Tibial artery (tissue), 4 donors: Measurements from ENCODE around the gene BUD23.

Source experiments
- DNase-seq, 2 donors: peaks; one replicate each; pipeline ENCODE4 v3.0.0-alpha.2; 2019
- H3K27ac ChIP-seq, 2 donors: fragments of 200-600 bp; sonication (generic) in 1 of 2; 1 replicate in 1 of 2; 2 replicates in 1 of 2; pipeline ENCODE4 v1.5.1; 2018 to 2019; ENCODE audit warnings: mild to moderate bottlenecking in 1 of 2
- H3K27me3 ChIP-seq, 2 donors: fragments of 200-600 bp; sonication (generic) in 1 of 2; one replicate each; pipeline versions ENCODE4 v1.5.1 to v1.6.0; 2016 to 2019
- H3K36me3 ChIP-seq, 3 donors: fragments of 200-600 bp; sonication (generic) in 2 of 3; one replicate each; pipeline ENCODE4 v1.5.1; 2016 to 2019; ENCODE audit warnings: mild to moderate bottlenecking in 2 of 3
- H3K4me1 ChIP-seq, 4 donors: fragments of 200-600 bp; sonication (generic) in 2 of 4; 1 replicate in 3 of 4; 2 replicates in 1 of 4; pipeline ENCODE4 v1.5.1; 2016 to 2019
- H3K4me3 ChIP-seq, 2 donors: fragments of 200-600 bp; sonication (generic) in 1 of 2; 1 replicate in 1 of 2; 2 replicates in 1 of 2; pipeline ENCODE4 v1.5.1; 2018 to 2019; ENCODE audit warnings: mild to moderate bottlenecking in 2 of 2
- H3K9me3 ChIP-seq, 3 donors: fragments of 200-600 bp; sonication (generic) in 1 of 3; one replicate each; pipeline ENCODE4 v1.5.1; 2016 to 2019
- intact Hi-C: fragments of 100-400 bp; cut with DNase I; formaldehyde crosslinking; loops from one replicate; pipeline ENCODE4 v1.15.0; 2023; ENCODE audit warnings: low total_unique reads
- TF ChIP-seq, protein P1 (sequence below), 2 experiments: fragments of 200-600 bp in 1 of 2; fragments of 450-650 bp in 1 of 2; IDR thresholded peaks; one replicate each; pipeline ENCODE4 v1.5.1; 2017 to 2019; ENCODE audit warnings: antibody characterized with exemption in 2 of 2, mild to moderate bottlenecking in 1 of 2, moderate library complexity in 1 of 2

Gene BUD23

DNA sequence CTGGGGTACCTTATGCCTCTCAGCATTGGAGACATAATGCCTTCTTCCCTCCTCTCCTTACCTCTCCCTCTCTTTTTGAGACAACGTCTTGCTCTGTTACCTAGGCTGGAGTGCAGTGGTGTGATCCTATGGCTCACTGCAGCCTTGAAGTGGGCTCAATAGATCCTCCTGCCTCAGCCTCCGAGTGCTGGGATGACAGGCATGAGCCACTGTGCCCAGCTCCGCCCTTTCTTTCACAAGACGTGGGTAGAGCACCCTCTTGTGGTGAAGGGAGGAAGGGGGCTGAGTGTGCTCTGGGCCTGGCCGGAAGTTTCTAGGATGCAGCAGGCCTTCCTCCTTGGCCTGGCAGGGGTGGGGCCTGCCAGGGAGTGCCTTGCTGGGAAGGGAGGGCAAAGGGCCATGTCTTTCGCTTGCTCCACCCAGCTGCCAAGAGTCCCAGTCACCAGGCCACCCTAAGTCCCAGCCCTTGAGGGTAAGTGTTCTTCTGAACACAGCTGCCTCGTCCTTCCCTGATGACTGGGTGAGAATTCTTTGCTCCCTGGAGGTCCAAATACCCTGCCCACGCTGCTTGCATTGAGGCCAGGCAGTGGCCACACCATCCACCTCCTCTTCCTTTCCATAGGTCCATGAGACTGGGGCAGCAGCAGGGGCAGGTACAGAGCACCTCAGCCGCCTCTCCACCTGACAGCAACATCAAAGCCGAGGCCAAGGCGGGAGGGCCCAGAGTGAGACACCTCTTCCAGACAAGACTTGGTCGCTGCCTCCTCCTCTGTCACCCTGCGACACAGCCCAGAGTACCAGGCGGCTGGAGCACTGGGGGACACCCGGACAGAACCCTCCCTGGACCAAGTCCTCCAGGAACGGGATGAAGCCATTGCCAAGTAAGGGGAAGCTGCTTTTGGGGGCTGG lies 51.5 kb downstream of the BUD23 start:
- H3K27me3 ChIP-seq = no peaks in the 10 kb centered on the region
- H3K9me3 ChIP-seq = no peaks in the 10 kb centered on the region
- H3K4me1 ChIP-seq = peaks cover 0 to 25% (median 19%) of the 10 kb centered on the region in 4 donors
- TF ChIP-seq, protein P1, sequence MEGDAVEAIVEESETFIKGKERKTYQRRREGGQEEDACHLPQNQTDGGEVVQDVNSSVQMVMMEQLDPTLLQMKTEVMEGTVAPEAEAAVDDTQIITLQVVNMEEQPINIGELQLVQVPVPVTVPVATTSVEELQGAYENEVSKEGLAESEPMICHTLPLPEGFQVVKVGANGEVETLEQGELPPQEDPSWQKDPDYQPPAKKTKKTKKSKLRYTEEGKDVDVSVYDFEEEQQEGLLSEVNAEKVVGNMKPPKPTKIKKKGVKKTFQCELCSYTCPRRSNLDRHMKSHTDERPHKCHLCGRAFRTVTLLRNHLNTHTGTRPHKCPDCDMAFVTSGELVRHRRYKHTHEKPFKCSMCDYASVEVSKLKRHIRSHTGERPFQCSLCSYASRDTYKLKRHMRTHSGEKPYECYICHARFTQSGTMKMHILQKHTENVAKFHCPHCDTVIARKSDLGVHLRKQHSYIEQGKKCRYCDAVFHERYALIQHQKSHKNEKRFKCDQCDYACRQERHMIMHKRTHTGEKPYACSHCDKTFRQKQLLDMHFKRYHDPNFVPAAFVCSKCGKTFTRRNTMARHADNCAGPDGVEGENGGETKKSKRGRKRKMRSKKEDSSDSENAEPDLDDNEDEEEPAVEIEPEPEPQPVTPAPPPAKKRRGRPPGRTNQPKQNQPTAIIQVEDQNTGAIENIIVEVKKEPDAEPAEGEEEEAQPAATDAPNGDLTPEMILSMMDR (IDR thresholded peaks at IDR 0.05) = peak; percentile 68 to 69
- peak; percentile 73 to 84 for DNase-seq
- H3K4me3 ChIP-seq = no peak overlapping the region
- intact Hi-C loops = loop anchor here (5.0 kb wide), 1 partner anchor 68 kb away; the partner anchor contains the start of gene VPS37D
- peak overlapping the region in 1 of 2 donors; percentile 51 for H3K27ac ChIP-seq
- peaks cover 0 to 26% (median 6%) of the 10 kb centered on the region in 3 donors for H3K36me3 ChIP-seq

DNA sequence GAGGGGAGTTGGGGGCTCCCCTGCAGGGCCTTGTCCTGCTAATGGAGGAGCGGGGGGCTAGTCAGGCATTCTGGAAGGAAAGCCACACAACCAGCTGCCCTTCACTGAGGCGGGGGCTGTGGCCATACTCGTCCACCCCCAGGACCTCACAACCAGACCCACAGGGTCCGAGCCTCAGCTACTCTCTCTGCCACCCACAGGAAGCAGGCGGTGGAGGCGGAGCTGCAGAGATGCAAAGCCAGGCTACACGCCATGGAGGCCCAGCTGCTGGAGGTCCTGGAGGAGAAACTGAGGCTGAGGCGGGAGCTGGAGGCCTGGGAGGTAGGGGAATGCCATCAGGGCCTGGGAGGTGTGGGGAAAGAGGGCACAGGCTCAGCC lies 52.1 kb downstream of the BUD23 start:
- H3K27me3 ChIP-seq = no peaks in the 10 kb centered on the region
- no peak for DNase-seq
- no peaks in the 10 kb centered on the region for H3K9me3 ChIP-seq
- H3K4me1 ChIP-seq = peaks cover 0 to 25% (median 19%) of the 10 kb centered on the region in 4 donors
- no peak overlapping the region for H3K4me3 ChIP-seq
- peaks cover 0 to 26% (median 6%) of the 10 kb centered on the region in 3 donors for H3K36me3 ChIP-seq
- intact Hi-C loops = loop anchor here (5.0 kb wide), 1 partner anchor 68 kb away; the partner anchor contains the start of gene VPS37D
- TF ChIP-seq, protein P1 (IDR thresholded peaks at IDR 0.05) = no peak
- peak overlapping the region in 1 of 2 donors; percentile 51 for H3K27ac ChIP-seq

DNA sequence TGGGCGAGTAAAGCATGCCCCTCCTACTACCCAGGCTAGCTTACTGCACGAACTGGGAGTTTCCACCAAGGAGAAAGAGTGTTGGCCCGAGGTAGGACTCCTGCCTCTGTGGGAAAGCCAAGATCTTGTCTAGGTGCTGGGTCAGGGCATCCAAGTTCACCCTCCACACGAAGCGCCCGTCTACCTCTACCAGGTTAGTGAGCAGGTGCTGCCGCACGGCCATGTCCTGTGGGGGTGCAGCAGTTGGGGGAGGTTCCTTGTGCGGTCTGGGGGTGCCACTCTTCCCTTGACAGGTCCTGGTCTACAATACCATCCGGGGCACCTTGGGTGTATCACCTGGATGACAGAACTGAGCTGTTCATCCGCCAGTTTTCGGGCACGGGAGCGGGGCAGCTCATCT lies 53.5 kb downstream of the BUD23 start:
- Histone ChIP-seq H3K27me3 (no peaks in the 10 kb centered on the region), H3K36me3 (peaks cover 0 to 26% (median 6%) of the 10 kb centered on the region in 3 donors), H3K27ac (no peak overlapping the region), H3K4me3 (no peak overlapping the region), H3K9me3 (no peaks in the 10 kb centered on the region), H3K4me1 (peaks cover 0 to 25% (median 21%) of the 10 kb centered on the region in 4 donors)
- intact Hi-C loops = loop anchor here (5.0 kb wide), 1 partner anchor 70 kb away; the partner anchor contains the start of gene VPS37D
- no peak for DNase-seq
- TF ChIP-seq, protein P1 (IDR thresholded peaks at IDR 0.05) = no peak

DNA sequence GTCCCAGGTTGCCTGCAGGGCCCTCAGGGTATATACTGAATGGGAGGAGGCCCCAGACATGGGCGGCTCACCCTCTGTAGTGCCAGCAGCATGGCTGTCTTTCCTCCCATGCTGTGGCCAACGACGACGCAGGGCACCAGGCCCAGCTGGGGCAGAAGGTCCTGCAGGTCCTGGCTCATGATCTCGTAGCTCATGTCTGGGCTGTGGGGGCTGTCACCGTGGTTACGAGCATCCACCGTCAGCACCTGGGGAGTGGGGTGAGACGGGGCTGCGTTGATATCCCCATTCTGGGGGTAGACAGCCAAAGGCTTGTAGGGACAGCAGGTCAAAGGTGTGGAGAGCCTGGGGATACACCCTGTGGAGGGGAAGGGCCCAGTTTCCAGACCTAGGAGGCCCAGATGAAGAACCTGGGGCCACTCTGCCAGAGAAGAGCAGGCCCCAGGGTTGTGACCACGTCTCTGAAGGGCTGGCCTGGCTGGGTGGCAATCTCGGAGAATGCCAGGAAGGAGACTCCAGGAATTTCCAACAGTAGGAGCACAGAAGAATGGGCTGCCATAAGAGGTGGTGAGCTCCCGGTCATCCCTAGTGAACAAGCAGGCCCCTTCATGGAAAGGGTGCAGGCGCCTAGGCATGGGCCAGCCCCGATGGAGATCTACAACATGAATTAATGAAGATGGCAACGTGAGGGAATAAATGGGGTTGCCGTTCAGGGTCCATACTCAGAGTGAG lies 54.3 kb downstream of the BUD23 start:
- Histone ChIP-seq H3K27ac (peak overlapping the region; percentile 83 to 89), H3K4me3 (peak overlapping the region; percentile 74 to 93), H3K36me3 (peaks cover 0 to 26% (median 6%) of the 10 kb centered on the region in 3 donors), H3K4me1 (peaks cover 0 to 30% (median 25%) of the 10 kb centered on the region in 4 donors), H3K27me3 (no peaks in the 10 kb centered on the region), H3K9me3 (no peaks in the 10 kb centered on the region)
- DNase-seq = no peak
- TF ChIP-seq, protein P1 (IDR thresholded peaks at IDR 0.05) = no peak
- intact Hi-C loops = loop anchor here (5.0 kb wide), 1 partner anchor 70 kb away; the partner anchor contains the start of gene VPS37D

DNA sequence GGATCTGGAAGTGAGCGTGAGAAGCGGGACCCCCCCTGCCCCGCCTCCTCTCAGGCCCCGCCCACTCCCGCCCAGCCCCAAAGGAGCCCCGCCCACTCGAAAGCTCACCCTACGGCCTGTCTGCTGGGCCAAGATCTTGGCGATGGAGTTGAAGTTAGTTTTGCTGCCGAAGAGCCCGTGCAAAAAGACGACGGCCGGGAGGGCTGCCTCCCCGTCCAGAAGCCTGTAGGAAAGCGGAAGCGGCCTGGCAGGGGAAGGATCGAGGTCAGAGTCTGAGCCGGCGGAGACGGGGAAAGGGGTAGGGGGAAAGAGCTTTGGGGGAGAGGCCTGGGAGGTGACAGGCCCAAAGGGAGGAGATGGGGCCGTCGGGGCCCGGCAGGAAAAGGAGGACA lies 54.8 kb downstream of the BUD23 start:
- peaks cover 0 to 35% (median 30%) of the 10 kb centered on the region in 4 donors for H3K4me1 ChIP-seq
- peak overlapping the region; percentile 74 to 93 for H3K4me3 ChIP-seq
- peaks cover 0 to 26% (median 6%) of the 10 kb centered on the region in 3 donors for H3K36me3 ChIP-seq
- intact Hi-C loops = loop anchor here (5.0 kb wide), 1 partner anchor 71 kb away; the partner anchor contains the start of gene VPS37D
- peak overlapping the region; percentile 83 to 89 for H3K27ac ChIP-seq
- no peaks in the 10 kb centered on the region for H3K27me3 ChIP-seq
- DNase-seq = peak in 1 of 2 donors; percentile 77
- no peaks in the 10 kb centered on the region for H3K9me3 ChIP-seq
- TF ChIP-seq, protein P1 (IDR thresholded peaks at IDR 0.05) = no peak
